ENCODE data around the gene ATP6V0C. TPM values are rescaled to one million over a fixed set of nuclear protein-coding genes. Genes with fewer than 3 reads are reported as not detected.

ATP6V0C gene
- total RNA-seq, 2 donors from 2014 or later, result 176 to 180 TPM

- WGBS, 2 experiments (ENCODE audit: insufficient coverage in 1 of 2, insufficient read length in 1 of 2), result 90 to 92% methylated on average over 11 to 14 of the region's 14 CpGs
- Mint-ChIP-seq H3K27me3 (ENCODE audit: insufficient read depth) (no peaks in the 10 kb centered on the region), H3K4me3 (no peak overlapping the region), H3K9me3 (no peaks in the 10 kb centered on the region), H3K27ac (no peak overlapping the region), H3K36me3 (ENCODE audit: low read depth) (no peaks in the 10 kb centered on the region), H3K4me1 (peaks cover 3% of the 10 kb centered on the region)
- Histone ChIP-seq H3K4me1 (ENCODE audit: control insufficient read depth, insufficient read depth, low read length) (no peaks in the 10 kb centered on the region), H3K9ac (ENCODE audit: extremely low read depth, low read length, poor library complexity, severe bottlenecking) (no peak overlapping the region), H3K9me3 (ENCODE audit: control insufficient read depth, low read length) (no peaks in the 10 kb centered on the region), H3K36me3 (ENCODE audit: control insufficient read depth, insufficient read depth, low read length) (peaks cover 3% of the 10 kb centered on the region), H3K27ac (ENCODE audit: low read depth, low read length) (no peak overlapping the region), H3K27me3 (ENCODE audit: control insufficient read depth, insufficient read depth, low read length, poor library complexity, severe bottlenecking) (no peaks in the 10 kb centered on the region), H3K4me3 (ENCODE audit: low read length) (no peak overlapping the region)
- DNase-seq, result no peak
- TF ChIP-seq CTCF (conservative IDR thresholded peaks at IDR 0.05), result no peak
Observed at GRCh38 chr16:2505695-2506094, 8.1 kb upstream of the ATP6V0C start.

- Histone ChIP-seq H3K36me3 (ENCODE audit: control insufficient read depth, insufficient read depth, low read length) (peaks cover 3% of the 10 kb centered on the region), H3K4me1 (ENCODE audit: control insufficient read depth, insufficient read depth, low read length) (no peaks in the 10 kb centered on the region), H3K27ac (ENCODE audit: low read depth, low read length) (no peak overlapping the region), H3K27me3 (ENCODE audit: control insufficient read depth, insufficient read depth, low read length, poor library complexity, severe bottlenecking) (no peaks in the 10 kb centered on the region), H3K9ac (ENCODE audit: extremely low read depth, low read length, poor library complexity, severe bottlenecking) (no peak overlapping the region), H3K4me3 (ENCODE audit: low read length) (no peak overlapping the region), H3K9me3 (ENCODE audit: control insufficient read depth, low read length) (no peaks in the 10 kb centered on the region)
- H3K27me3 Mint-ChIP-seq (ENCODE audit: insufficient read depth), result no peaks in the 10 kb centered on the region
- no peak for DNase-seq
- no peaks in the 10 kb centered on the region for H3K9me3 Mint-ChIP-seq
- no peak overlapping the region for H3K27ac Mint-ChIP-seq
- peaks cover 14% of the 10 kb centered on the region for H3K4me1 Mint-ChIP-seq
- no peaks in the 10 kb centered on the region for H3K36me3 Mint-ChIP-seq (ENCODE audit: low read depth)
- WGBS, 2 experiments (ENCODE audit: insufficient coverage in 1 of 2, insufficient read length in 1 of 2), result 90 to 92% methylated on average over 14 of the region's 14 CpGs
- no peak overlapping the region for H3K4me3 Mint-ChIP-seq
- TF ChIP-seq CTCF (conservative IDR thresholded peaks at IDR 0.05), result no peak
Observed at GRCh38 chr16:2507052-2507659, 6.6 kb upstream of the ATP6V0C start.

- no peak overlapping the region for H3K27ac Mint-ChIP-seq
- no peak for DNase-seq
- Histone ChIP-seq H3K9me3 (ENCODE audit: control insufficient read depth, low read length) (no peaks in the 10 kb centered on the region), H3K4me1 (ENCODE audit: control insufficient read depth, insufficient read depth, low read length) (peaks cover 3% of the 10 kb centered on the region), H3K36me3 (ENCODE audit: control insufficient read depth, insufficient read depth, low read length) (peaks cover 1% of the 10 kb centered on the region), H3K27me3 (ENCODE audit: control insufficient read depth, insufficient read depth, low read length, poor library complexity, severe bottlenecking) (no peaks in the 10 kb centered on the region), H3K4me3 (ENCODE audit: low read length) (no peak overlapping the region), H3K9ac (ENCODE audit: extremely low read depth, low read length, poor library complexity, severe bottlenecking) (no peak overlapping the region), H3K27ac (ENCODE audit: low read depth, low read length) (no peak overlapping the region)
- H3K4me3 Mint-ChIP-seq, result no peak overlapping the region
- TF ChIP-seq CTCF (conservative IDR thresholded peaks at IDR 0.05), result no peak
- no peaks in the 10 kb centered on the region for H3K27me3 Mint-ChIP-seq (ENCODE audit: insufficient read depth)
- WGBS, 2 experiments (ENCODE audit: insufficient coverage in 1 of 2, insufficient read length in 1 of 2), result 92 to 100% methylated on average over 8 to 11 of the region's 11 CpGs
- no peaks in the 10 kb centered on the region for H3K36me3 Mint-ChIP-seq (ENCODE audit: low read depth)
- peaks cover 19% of the 10 kb centered on the region for H3K4me1 Mint-ChIP-seq
- no peaks in the 10 kb centered on the region for H3K9me3 Mint-ChIP-seq
Observed at GRCh38 chr16:2507665-2508064, 6.1 kb upstream of the ATP6V0C start.

Data from endodermal cell (in vitro differentiated cells).